WERI-Rb-1 (cell line): ENCODE data around the gene GPR25.

ENCODE experiments used
- DNase-seq: peaks from one replicate; pipeline ENCODE4 v3.0.0-alpha.2; 2020
- H3K27ac ChIP-seq: fragments of 250-450 bp; sonication (Bioruptor Pico); 2 replicates; pipeline ENCODE4 v1.5.1; 2020; ENCODE audit warnings: mild to moderate bottlenecking, moderate library complexity
- H3K27me3 ChIP-seq: fragments of 250-450 bp; sonication (Bioruptor Pico); 2 replicates; pipeline ENCODE4 v1.5.1; 2021; ENCODE audit warnings: mild to moderate bottlenecking, low read depth, moderate library complexity; ENCODE audit not compliant: insufficient read depth, severe bottlenecking
- H3K36me3 ChIP-seq: fragments of 250-450 bp; sonication (Bioruptor Pico); 2 replicates; pipeline ENCODE4 v1.5.1; 2020; ENCODE audit warnings: mild to moderate bottlenecking, moderate library complexity
- H3K4me3 ChIP-seq: 2 replicates; pipeline ENCODE4 v1.5.1; 2011; ENCODE audit warnings: low read depth, mild to moderate bottlenecking, control low read depth, low read length
- H3K9me3 ChIP-seq: fragments of 250-450 bp; sonication (Bioruptor Pico); 2 replicates; pipeline ENCODE4 v1.5.1; 2021; ENCODE audit warnings: mild to moderate bottlenecking, moderate library complexity; ENCODE audit not compliant: severe bottlenecking
- CTCF ChIP-seq: IDR thresholded peaks from 2 replicates; pipeline ENCODE4 v1.5.1; 2011; ENCODE audit warnings: low read depth, mild to moderate bottlenecking, control low read depth, inconsistent platforms, low read length

GPR25 gene

GRCh38 chr1:200872446-200873115 is at the start of gene GPR25:
TSS of gene GPR25 (plus strand) at chr1:200872981. CDS start at chr1:200873038, 57 bp downstream.
- no peak within 1 kb of the TSS for H3K4me3 ChIP-seq

DNA sequence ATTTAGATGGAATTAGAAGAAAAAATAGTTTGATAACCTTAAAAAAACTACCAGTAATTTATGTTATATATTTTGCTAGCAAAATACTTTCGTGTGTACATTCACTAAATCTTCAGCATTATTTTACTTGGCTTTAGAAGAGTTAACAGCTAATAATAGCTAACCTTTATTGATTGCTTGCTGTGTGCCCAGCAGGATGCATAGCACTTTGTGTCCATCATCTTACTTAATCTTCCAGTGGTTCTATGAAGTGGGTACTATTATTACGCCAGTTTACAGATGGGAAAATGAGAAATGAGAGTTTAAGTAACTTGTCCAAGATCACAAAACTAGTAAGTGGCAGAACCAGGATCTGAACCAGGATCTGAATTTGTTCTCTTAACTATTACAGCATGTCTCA is 41.7 kb upstream of the GPR25 start:
- no peaks in the 10 kb centered on the region for H3K27me3 ChIP-seq
- no peak for DNase-seq
- no peak for TF ChIP-seq CTCF

More at GRCh38 chr1:200872446-200873115, at the start of gene GPR25:
- Histone ChIP-seq H3K27me3 (no peaks in the 10 kb centered on the region), H3K36me3 (no peaks in the 10 kb centered on the region), H3K9me3 (no peaks in the 10 kb centered on the region), H3K27ac (no peak within 1 kb of the TSS)
- no peak for DNase-seq
- no peak for TF ChIP-seq CTCF

DNA sequence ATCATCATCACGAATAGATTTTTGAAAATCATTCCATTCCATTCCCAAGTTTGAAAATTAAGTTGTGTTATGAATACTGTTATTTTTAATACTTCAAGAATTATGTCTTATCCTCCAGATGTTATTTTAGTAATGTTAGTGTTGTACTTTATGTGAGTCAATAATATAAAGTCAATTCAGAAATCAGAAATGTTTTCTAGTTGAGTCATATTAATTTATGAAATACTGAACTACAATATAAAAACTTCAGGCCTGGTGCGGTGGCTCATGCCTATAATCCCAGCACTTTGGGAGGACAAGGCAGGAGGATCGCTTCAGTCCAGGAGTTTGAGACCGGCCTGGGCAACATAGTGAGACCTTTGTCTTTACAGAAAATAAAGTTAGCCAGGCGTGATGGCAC is 38.4 kb upstream of the GPR25 start:
- H3K27ac ChIP-seq = no peak overlapping the region
- H3K27me3 ChIP-seq = no peaks in the 10 kb centered on the region
- H3K9me3 ChIP-seq = peaks cover 6% of the 10 kb centered on the region
- TF ChIP-seq CTCF = no peak
- H3K4me3 ChIP-seq = no peak overlapping the region
- peaks cover 45% of the 10 kb centered on the region for H3K36me3 ChIP-seq
- DNase-seq = no peak

More for the DNA sequence above, 41.7 kb upstream of the GPR25 start:
- Histone ChIP-seq H3K9me3 (peaks cover 1% of the 10 kb centered on the region), H3K27ac (no peak overlapping the region), H3K4me3 (no peak overlapping the region), H3K36me3 (peaks cover 30% of the 10 kb centered on the region)

DNA sequence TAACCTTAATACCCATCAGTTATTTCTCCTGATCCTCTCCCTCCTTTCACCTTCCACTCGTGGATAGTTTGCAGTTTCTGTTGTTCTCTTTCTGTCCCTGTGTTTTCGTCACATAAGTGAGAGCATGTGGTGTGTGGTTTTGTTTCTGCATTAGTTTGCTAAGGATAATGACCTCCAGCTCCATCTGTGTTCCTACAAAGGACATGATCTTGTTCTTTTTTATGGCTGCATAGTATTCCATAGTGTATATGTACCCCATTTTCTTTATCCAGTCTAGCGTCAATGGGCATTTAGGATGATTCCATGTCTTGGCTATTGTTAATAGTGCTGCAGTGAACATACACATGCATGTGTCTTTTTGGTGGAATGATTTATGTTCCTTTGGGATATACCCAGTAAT is 36.6 kb upstream of the GPR25 start:
- H3K36me3 ChIP-seq = peaks cover 55% of the 10 kb centered on the region
- no peak overlapping the region for H3K27ac ChIP-seq
- TF ChIP-seq CTCF = no peak
- no peak for DNase-seq
- no peaks in the 10 kb centered on the region for H3K27me3 ChIP-seq
- H3K9me3 ChIP-seq = peaks cover 6% of the 10 kb centered on the region
- no peak overlapping the region for H3K4me3 ChIP-seq

DNA sequence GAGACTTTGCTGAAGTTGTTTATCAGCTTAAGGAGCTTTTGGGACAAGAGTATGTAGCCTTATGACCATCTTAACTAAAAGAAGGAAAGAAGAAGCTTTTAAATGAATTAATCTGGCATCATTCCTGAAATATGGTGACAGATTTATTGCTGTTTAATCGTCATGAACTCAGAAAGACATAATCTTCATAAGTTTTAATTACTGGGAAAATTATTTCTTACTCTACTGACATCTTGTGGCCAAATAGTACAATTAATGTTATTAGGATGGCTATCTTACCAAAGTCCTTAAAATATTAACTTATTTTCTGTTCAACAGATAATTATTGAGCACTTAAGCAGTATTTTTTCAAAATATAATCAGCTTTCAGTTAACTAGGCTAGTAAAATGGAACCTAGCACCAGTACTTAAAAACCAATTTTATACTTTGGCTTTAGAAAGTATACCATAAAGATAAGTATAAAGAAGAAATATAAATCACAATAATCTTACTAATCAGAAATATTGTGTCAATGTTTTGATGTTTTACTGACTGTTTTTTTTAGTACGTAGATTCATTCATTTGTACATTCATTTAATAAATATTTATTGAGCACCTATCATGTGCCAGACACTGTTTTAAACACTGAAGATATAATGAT is 34.7 kb upstream of the GPR25 start:
- peaks cover 67% of the 10 kb centered on the region for H3K36me3 ChIP-seq
- DNase-seq = no peak
- H3K4me3 ChIP-seq = no peak overlapping the region
- peaks cover 6% of the 10 kb centered on the region for H3K9me3 ChIP-seq
- no peak for TF ChIP-seq CTCF
- H3K27ac ChIP-seq = no peak overlapping the region
- no peaks in the 10 kb centered on the region for H3K27me3 ChIP-seq
